Gastrocnemius medialis (tissue), 4 donors: ENCODE data around the gene GAS6. TPM values are rescaled to one million over a fixed set of nuclear protein-coding genes. Genes with fewer than 3 reads are reported as not detected.
"Not testable (repeated sequence)": the region's sequence is repeated elsewhere in the genome, so short reads cannot be mapped to it uniquely, and the experiment has no call there.

Experiments used
- ATAC-seq, 2 donors: fragments of 150-250 bp; one replicate each; pipeline ENCODE4 v1.9.1; 2016
- DNase-seq, 2 donors: peaks; one replicate each; pipeline ENCODE4 v3.0.0-alpha.2; 2019
- H3K27ac ChIP-seq, 4 donors: fragments of 200-600 bp; sonication (generic); 1 replicate in 1 of 4; 2 replicates in 3 of 4; pipeline ENCODE4 v1.5.1; 2016 to 2018; ENCODE audit warnings: mild to moderate bottlenecking in 2 of 4, moderate library complexity in 1 of 4
- H3K27me3 ChIP-seq, 3 donors: fragments of 200-600 bp; sonication (generic) in 2 of 3; 1 replicate in 1 of 3; 2 replicates in 2 of 3; pipeline versions ENCODE4 v1.5.1 to v1.6.0; 2016 to 2019; ENCODE audit warnings: mild to moderate bottlenecking in 1 of 3, moderate library complexity in 1 of 3
- H3K36me3 ChIP-seq, 2 donors: fragments of 200-600 bp; sonication (generic) in 1 of 2; one replicate each; pipeline ENCODE4 v1.5.1; 2017 to 2018
- H3K4me1 ChIP-seq, 2 donors: fragments of 200-600 bp; sonication (generic) in 1 of 2; one replicate each; pipeline ENCODE4 v1.5.1; 2016 to 2017; ENCODE audit warnings: mild to moderate bottlenecking in 2 of 2
- H3K4me3 ChIP-seq, 4 donors: fragments of 200-600 bp; sonication (generic) in 3 of 4; 1 replicate in 1 of 4; 2 replicates in 3 of 4; pipeline ENCODE4 v1.5.1; 2016 to 2019; ENCODE audit warnings: mild to moderate bottlenecking in 2 of 4
- H3K9me3 ChIP-seq, 3 donors: fragments of 200-600 bp; sonication (generic) in 2 of 3; 1 replicate in 1 of 3; 2 replicates in 2 of 3; pipeline ENCODE4 v1.5.1; 2016 to 2019
- POLR2A ChIP-seq, 2 donors: fragments of 450-650 bp; IDR thresholded peaks; one replicate each; pipeline ENCODE4 v1.6.1; 2017; ENCODE audit warnings: antibody characterized with exemption in 2 of 2, mild to moderate bottlenecking in 2 of 2, moderate library complexity in 2 of 2
- in situ Hi-C, 4 donors: fragments of 200-750 bp; cut with MboI; loops; one replicate each; pipeline versions ENCODE4 v1.15.0 to v1.8.0; 2017; ENCODE audit warnings: low sequenced_read_pairs in 4 of 4
- intact Hi-C: fragments of 100-400 bp; cut with DNase I; formaldehyde crosslinking; loops from one replicate; pipeline ENCODE4 v1.15.1; 2023; ENCODE audit warnings: low total_unique reads
- total RNA-seq, 4 donors: library from RNA; depleted of rRNA; stranded (reverse); fragments of >200 nt; gene quantifications; one replicate each; pipeline versions ENCODE4 v1.1.0 to v1.2.3, GENCODE V29; 2016
- TF ChIP-seq, protein P1 (sequence below), 5 experiments: fragments of 450-650 bp in 3 of 5; fragments of 200-600 bp in 2 of 5; sonication (generic) in 2 of 5; IDR thresholded peaks in 4 of 5; conservative IDR thresholded peaks in 1 of 5; 1 replicate in 4 of 5; 2 replicates in 1 of 5; pipeline ENCODE4 v1.5.1; 2016 to 2019; ENCODE audit warnings: antibody characterized with exemption in 5 of 5, mild to moderate bottlenecking in 3 of 5, moderate library complexity in 3 of 5

GAS6 gene
- total RNA-seq, 4 donors from 2014 or later, result 68.6 to 122 (median 86.3) TPM

DNA sequence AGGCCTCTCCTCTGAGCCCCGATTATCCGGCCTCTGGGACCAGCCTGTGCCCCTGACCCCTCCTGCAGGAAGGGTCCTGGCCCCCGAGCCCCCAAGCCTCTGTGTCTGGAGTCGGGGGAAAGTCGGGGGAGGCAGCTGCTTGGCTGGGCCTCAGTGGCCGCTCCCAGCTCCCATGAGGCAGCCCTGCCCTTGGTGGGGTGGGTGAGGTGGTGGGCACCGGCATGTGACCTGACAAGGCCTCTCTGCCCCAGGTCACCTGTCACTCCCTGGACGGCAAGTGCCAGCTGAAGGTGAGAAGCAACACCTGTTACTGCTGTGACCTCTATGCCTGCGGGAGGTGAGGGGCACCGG, 63.3 kb downstream of the GAS6 start:
- DNase-seq (no peak), ATAC-seq (no peak)
- intact Hi-C loops (no loop called here), in situ Hi-C loops (no loop called here)
- no peak overlapping the region for H3K27ac ChIP-seq
- H3K4me1 ChIP-seq, result no peaks in the 10 kb centered on the region
- no peak for TF ChIP-seq POLR2A (IDR thresholded peaks at IDR 0.05)
- TF ChIP-seq, protein P1, sequence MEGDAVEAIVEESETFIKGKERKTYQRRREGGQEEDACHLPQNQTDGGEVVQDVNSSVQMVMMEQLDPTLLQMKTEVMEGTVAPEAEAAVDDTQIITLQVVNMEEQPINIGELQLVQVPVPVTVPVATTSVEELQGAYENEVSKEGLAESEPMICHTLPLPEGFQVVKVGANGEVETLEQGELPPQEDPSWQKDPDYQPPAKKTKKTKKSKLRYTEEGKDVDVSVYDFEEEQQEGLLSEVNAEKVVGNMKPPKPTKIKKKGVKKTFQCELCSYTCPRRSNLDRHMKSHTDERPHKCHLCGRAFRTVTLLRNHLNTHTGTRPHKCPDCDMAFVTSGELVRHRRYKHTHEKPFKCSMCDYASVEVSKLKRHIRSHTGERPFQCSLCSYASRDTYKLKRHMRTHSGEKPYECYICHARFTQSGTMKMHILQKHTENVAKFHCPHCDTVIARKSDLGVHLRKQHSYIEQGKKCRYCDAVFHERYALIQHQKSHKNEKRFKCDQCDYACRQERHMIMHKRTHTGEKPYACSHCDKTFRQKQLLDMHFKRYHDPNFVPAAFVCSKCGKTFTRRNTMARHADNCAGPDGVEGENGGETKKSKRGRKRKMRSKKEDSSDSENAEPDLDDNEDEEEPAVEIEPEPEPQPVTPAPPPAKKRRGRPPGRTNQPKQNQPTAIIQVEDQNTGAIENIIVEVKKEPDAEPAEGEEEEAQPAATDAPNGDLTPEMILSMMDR (IDR thresholded peaks at IDR 0.05 in 4 of 5, conservative IDR thresholded peaks at IDR 0.05 in 1 of 5), result no peak
- H3K36me3 ChIP-seq, result no peaks in the 10 kb centered on the region
- no peak overlapping the region for H3K4me3 ChIP-seq
- H3K9me3 ChIP-seq, result no peaks in the 10 kb centered on the region
- no peaks in the 10 kb centered on the region for H3K27me3 ChIP-seq

DNA sequence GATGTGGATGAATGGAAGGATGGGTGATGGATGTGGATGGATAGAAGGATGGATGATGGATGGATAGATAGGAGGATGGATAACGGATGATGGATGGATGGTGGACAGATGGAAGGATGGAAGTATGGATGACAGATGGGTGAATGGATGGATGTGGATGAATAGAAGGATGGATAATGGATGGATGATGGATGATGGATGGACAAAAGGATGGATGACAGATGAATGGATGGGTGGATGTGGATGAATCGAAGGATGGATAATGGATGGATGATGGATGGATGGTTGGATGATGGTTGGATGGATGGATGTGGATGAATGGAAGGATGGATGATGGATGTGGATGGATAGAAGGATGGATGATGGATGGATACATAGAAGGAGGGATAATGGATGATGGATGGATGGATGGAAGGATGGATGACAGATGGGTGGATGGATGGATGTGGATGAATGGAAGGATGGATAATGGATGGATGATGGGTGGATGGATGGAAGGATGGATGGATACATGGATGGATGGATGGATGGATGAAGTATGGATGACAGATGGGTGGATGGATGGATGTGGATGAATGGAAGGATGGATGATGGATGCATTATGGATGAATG, 65.6 kb downstream of the GAS6 start:
- no peak overlapping the region for H3K4me3 ChIP-seq
- H3K4me1 ChIP-seq, result no peaks in the 10 kb centered on the region
- no peak for DNase-seq
- intact Hi-C loops (no loop called here), in situ Hi-C loops (no loop called here)
- H3K27me3 ChIP-seq, result peaks cover 0 to 4% (median 0%) of the 10 kb centered on the region in 3 donors
- no peaks in the 10 kb centered on the region for H3K9me3 ChIP-seq
- H3K36me3 ChIP-seq, result no peaks in the 10 kb centered on the region
- H3K27ac ChIP-seq, result no peak overlapping the region
- TF ChIP-seq, protein P1 (IDR thresholded peaks at IDR 0.05 in 4 of 5, conservative IDR thresholded peaks at IDR 0.05 in 1 of 5), result no peak
- no peak for TF ChIP-seq POLR2A (IDR thresholded peaks at IDR 0.05)
- no peak for ATAC-seq

DNA sequence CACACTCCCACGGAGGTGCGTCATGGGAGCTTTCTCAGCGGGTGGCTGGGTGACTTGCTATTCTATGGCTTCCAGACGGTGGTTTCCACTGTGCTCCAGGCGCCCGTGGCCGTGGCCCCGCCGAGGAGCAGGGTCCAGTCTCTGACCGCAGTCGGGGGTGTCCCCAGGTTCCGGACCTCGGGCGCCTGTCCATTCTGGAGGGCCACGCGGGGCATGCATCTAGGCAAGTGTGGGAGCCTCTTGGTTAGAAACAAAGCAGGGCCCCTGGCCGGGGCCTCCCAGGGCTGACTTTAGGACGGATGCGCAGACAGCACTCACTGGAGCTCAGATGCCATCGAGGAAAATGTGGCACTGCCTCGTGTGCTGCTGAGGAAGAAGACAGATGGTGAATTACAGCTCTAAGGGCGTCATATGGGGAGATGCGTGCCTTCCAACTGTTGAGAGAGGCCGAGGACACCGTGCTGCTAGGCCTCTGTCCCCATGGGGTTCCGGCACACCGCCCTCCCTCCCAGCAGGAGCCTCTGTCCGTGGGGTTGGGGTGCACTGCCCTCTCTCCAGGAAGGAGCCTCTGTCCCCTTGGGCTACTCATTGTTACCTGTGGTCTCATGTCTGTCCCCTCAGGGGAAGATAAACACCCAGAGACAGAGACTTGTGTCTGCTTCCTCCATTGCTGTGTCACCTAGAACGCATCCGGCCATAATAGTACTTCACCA, 66.8 kb downstream of the GAS6 start:
- no peak for ATAC-seq
- H3K27me3 ChIP-seq, result peaks cover 0 to 4% (median 0%) of the 10 kb centered on the region in 3 donors
- no peak overlapping the region for H3K4me3 ChIP-seq
- in situ Hi-C loops (no loop called here), intact Hi-C loops (no loop called here)
- H3K4me1 ChIP-seq, result no peaks in the 10 kb centered on the region
- DNase-seq, result no peak
- H3K27ac ChIP-seq, result no peak overlapping the region
- no peaks in the 10 kb centered on the region for H3K9me3 ChIP-seq
- no peaks in the 10 kb centered on the region for H3K36me3 ChIP-seq
- TF ChIP-seq, protein P1 (IDR thresholded peaks at IDR 0.05 in 4 of 5, conservative IDR thresholded peaks at IDR 0.05 in 1 of 5), result no peak
- TF ChIP-seq POLR2A (IDR thresholded peaks at IDR 0.05), result no peak

DNA sequence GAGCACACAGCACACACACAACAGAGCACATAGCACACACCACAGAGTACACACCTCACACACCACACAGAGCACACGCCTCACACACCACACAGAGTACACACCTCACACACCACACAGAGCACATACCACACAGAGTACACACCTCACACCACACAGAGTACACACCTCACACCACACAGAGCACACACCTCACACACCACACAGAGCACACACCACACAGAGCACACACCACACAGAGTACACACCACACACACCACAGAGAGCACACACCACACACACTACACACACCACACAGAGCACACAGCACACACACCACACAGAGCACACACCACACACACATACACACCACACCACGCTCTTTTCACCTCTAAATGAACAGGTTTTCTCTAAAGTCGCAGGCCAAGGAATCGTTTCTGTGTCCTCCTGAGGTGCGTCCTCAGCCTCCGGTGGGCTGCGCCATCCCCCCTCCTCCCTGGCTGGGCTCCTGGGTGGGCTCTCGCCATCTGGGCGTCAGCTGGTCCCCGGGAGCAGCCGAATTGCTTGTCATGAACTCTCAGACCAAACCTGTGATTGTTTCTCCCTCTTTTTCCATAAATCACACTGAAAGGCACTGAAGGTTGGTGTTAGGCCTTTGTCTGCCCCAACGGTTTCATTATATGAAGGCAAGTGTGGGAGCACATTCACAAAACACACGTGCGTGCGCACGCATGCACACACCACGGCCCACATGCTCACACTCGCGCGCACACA, 67.5 kb downstream of the GAS6 start:
- Histone ChIP-seq H3K36me3 (no peaks in the 10 kb centered on the region), H3K9me3 (no peaks in the 10 kb centered on the region), H3K27ac (no peak overlapping the region), H3K27me3 (peaks cover 0 to 4% (median 0%) of the 10 kb centered on the region in 3 donors), H3K4me1 (no peaks in the 10 kb centered on the region), H3K4me3 (no peak overlapping the region)
- intact Hi-C loops, result no loop called here
- ATAC-seq (no peak), DNase-seq (no peak)
- in situ Hi-C loops, result no loop called here
- TF ChIP-seq POLR2A (IDR thresholded peaks at IDR 0.05), result no peak
- TF ChIP-seq, protein P1 (IDR thresholded peaks at IDR 0.05 in 4 of 5, conservative IDR thresholded peaks at IDR 0.05 in 1 of 5), result no peak

DNA sequence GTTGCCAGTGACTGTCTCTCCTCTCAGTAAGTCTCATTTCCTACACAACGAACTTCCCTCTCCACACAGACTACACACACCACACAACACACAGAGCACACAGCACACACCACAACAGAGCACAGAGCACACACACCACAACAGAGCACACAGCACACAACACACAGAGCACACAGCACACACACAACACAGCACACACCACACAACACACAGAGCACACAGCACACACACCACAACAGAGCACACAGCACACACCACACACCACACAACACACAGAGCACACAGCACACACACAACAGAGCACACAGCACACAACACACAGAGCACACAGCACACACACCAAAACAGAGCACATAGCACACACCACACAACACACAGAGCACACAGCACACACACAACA, 68.5 kb downstream of the GAS6 start:
- in situ Hi-C loops, H3K27ac ChIP-seq, ATAC-seq, H3K36me3 ChIP-seq, H3K27me3 ChIP-seq, H3K4me1 ChIP-seq, DNase-seq, H3K4me3 ChIP-seq, intact Hi-C loops, H3K9me3 ChIP-seq: not testable (repeated sequence)
